ENCODE results near the gene DPH1. TPM values are rescaled to one million over a fixed set of nuclear protein-coding genes. Genes with fewer than 3 reads are reported as not detected.

Gene DPH1
- total RNA-seq, 2 experiments from 2014 or later = 28.4 to 28.8 TPM

DNA sequence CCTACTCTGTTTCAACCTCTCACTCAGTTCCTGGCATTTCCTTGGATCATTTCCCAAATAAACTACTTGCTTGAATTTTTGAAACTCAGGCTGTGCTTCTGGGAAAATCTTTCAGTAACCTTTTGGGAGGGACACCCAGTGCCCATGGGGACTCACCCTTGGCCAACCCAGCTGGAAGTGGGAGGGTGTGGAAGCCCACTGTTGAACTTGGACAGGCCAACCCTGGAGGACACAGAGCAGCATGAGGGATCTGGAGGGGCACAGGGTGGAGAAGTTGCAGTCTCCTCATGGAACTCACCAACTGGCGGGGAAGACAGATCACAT, 16.0 kb upstream of the DPH1 start:
- DNase-seq = no peak
- Mint-ChIP-seq H3K36me3 (ENCODE audit: low read depth) (no peaks in the 10 kb centered on the region), H3K27ac (no peak overlapping the region), H3K9me3 (peaks cover 8% of the 10 kb centered on the region), H3K27me3 (peaks cover 7% of the 10 kb centered on the region), H3K4me1 (no peaks in the 10 kb centered on the region), H3K4me3 (no peak overlapping the region)
- ChIA-PET CTCF (no interaction called here), POLR2A (no interaction called here)

DNA sequence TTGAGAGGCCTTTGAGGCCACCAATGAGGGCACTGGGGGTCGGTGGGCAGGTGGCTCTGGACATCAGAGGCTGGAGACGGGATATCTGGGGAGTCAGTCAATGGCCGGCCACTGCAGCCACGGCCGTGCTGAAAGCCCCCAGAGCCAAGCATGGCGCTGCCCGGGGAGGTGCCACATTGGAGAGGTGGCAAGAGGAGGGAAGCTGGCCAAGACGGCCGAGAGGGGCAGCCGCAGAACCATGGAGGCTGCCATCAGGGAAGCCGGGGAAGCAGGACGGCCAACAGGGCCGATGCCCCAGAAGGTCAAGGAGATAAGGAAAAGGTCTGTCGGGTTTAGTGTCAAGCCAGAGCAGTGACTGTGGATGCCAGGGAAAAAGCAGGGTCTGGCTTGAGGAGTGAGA, 14.6 kb upstream of the DPH1 start:
- no peak overlapping the region for H3K27ac Mint-ChIP-seq
- no peak overlapping the region for H3K4me3 Mint-ChIP-seq
- H3K36me3 Mint-ChIP-seq (ENCODE audit: low read depth) = no peaks in the 10 kb centered on the region
- POLR2A ChIA-PET = no interaction called here
- no peaks in the 10 kb centered on the region for H3K4me1 Mint-ChIP-seq
- no peak for DNase-seq
- peaks cover 19% of the 10 kb centered on the region for H3K27me3 Mint-ChIP-seq
- peaks cover 8% of the 10 kb centered on the region for H3K9me3 Mint-ChIP-seq
- CTCF ChIA-PET = no interaction called here

DNA sequence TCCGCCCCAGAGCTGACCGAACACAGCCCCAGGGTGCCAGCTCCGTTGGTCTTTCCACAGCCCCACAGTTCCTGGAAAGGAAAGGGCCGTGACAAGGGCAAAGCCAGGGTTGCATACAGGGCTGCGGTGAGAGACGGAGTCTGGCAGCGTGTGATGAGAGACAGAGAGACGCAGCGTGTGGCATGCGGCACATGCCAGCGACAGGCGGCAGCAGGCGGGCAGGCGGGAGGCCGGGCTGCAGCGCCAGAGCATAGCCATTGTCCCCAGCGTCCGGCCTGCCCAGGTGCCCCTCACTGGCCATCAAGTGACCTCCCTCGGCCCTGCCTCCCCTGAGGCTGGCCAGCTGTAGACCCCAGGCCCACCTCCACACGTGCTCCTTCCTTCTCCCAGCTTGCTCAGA, 13.5 kb upstream of the DPH1 start:
- POLR2A ChIA-PET = no interaction called here
- no peak overlapping the region for H3K27ac Mint-ChIP-seq
- DNase-seq = no peak
- peaks cover 26% of the 10 kb centered on the region for H3K27me3 Mint-ChIP-seq
- CTCF ChIA-PET = no interaction called here
- peaks cover 8% of the 10 kb centered on the region for H3K9me3 Mint-ChIP-seq
- no peaks in the 10 kb centered on the region for H3K4me1 Mint-ChIP-seq
- no peak overlapping the region for H3K4me3 Mint-ChIP-seq
- no peaks in the 10 kb centered on the region for H3K36me3 Mint-ChIP-seq (ENCODE audit: low read depth)

DNA sequence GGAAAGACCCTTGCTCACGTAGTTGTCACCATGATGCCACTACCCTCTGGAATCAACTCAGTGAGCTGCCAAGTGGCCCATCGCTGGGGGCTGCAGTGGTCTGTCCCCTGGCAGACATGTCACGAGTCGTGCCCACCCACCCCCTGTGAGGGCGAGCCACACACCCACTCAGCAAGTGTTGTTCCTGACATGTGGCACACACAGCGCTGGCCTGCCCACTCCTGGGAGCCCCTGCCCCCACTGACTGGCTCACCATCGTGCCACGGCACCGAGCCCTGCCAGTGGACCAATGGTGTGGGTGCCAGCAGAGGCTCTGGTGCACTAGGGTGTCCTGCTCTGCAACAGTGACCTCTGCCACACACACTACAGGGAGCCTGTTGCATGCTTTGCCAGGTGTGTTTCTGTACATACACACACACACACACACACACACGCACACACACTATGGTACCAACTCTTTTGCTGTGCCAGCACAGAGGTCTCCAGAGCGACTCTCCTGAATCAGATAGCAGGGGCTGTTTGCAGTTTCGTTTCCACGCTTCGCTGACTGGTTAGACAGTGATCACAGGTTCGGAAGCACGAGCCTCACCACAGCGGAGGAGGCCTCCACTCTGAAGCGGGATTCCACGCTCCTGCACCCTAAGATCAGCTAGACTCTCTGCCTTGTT, 12.5 kb upstream of the DPH1 start:
- DNase-seq = no peak
- H3K27ac Mint-ChIP-seq = no peak overlapping the region
- H3K9me3 Mint-ChIP-seq = peaks cover 8% of the 10 kb centered on the region
- H3K4me3 Mint-ChIP-seq = no peak overlapping the region
- CTCF ChIA-PET = no interaction called here
- POLR2A ChIA-PET = no interaction called here
- peaks cover under 1% of the 10 kb centered on the region for H3K4me1 Mint-ChIP-seq
- H3K36me3 Mint-ChIP-seq (ENCODE audit: low read depth) = no peaks in the 10 kb centered on the region
- peaks cover 29% of the 10 kb centered on the region for H3K27me3 Mint-ChIP-seq

DNA sequence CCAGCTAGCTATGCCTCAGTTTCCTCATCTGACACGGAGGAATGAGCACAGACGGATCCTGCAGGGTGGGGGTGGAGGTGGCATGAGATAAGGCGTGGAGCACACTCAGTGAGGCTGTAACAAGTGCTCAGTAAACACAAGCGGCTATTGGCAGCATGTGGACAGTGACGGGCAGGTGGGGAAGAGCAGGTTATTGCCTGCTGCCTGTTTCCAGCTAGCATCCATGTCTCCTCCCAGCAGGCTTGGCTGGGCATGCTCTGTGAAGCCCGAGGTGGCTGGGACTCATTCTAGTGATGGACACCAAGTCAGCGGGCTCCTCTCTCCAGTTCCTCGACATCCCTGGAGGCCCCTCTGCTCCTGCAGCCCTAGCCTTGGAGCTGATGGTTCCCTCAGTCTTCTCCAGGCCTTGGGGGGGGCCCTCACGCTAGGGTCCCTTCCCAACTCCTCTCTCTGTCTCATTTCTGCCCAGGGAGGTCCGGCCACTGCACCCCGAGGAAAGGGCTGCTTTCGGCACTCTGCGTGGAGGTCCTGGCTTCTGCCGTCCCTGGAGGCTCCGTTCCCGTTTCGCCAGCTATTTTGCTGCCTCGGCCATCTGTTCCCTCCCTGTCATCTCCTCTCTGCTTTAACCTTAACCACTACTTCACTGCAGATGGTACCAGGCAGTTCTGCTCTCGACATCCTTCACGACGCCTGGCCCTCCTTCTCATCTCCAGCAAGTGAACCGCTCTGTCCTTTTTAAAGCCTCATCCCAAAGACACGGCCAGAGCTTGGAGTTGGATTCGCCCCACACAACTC, 11.0 kb upstream of the DPH1 start:
- Mint-ChIP-seq H3K27me3 (peaks cover 37% of the 10 kb centered on the region), H3K9me3 (peaks cover 5% of the 10 kb centered on the region), H3K36me3 (ENCODE audit: low read depth) (no peaks in the 10 kb centered on the region), H3K4me1 (peaks cover 6% of the 10 kb centered on the region), H3K27ac (no peak overlapping the region), H3K4me3 (no peak overlapping the region)
- ChIA-PET POLR2A (no interaction called here), CTCF (interaction anchor here (1.1 kb wide), 1 partner anchor 226 kb away, joined by 3 read pairs; no protein-coding TSS in a partner anchor)
- DNase-seq = no peak

DNA sequence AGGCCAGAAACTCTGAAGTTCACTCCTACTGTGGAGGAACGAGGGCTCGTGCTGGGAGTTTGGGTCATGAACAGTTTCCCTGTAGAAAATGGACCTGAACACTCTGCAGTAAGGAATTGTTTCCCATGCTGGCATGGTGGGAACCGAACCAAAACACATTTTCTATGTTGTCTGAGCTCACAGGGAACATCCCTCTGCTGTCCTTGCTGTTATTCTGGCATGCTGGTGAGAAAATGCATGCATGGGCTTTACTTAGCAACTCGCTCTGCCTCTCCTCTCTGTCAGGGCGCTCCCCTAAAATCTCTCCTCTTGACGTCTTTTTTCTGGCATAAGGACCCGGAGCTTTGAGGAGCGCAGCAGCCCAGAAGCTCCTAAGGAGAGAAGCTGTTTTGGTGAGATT, 10.2 kb upstream of the DPH1 start:
- Mint-ChIP-seq H3K9me3 (no peaks in the 10 kb centered on the region), H3K27ac (no peak overlapping the region), H3K4me1 (peaks cover 8% of the 10 kb centered on the region), H3K27me3 (peaks cover 38% of the 10 kb centered on the region), H3K36me3 (ENCODE audit: low read depth) (no peaks in the 10 kb centered on the region), H3K4me3 (no peak overlapping the region)
- ChIA-PET POLR2A (no interaction called here), CTCF (no interaction called here)
- no peak for DNase-seq

DNA sequence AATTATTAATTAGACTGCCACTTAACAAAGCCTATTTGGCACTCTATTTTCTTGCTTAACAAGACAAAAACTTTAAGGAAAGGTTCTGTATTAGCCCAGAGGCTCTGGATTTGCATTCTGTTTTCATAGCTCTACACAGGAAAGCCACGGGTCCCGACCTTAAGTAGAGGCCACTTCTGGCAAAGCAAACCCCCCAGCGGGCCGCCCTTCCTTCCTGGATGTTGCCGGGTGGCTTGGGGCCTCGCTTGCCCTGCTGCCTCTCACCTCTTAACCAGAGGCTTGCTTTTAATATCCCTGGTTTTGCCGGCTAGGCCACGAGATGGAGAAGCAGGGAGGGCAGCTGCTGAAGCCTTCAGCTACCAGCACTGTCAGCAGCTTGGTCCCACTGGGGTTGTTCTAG, 9.2 kb upstream of the DPH1 start:
- Mint-ChIP-seq H3K36me3 (ENCODE audit: low read depth) (no peaks in the 10 kb centered on the region), H3K27ac (no peak overlapping the region), H3K4me1 (peaks cover 11% of the 10 kb centered on the region), H3K9me3 (no peaks in the 10 kb centered on the region), H3K27me3 (peaks cover 39% of the 10 kb centered on the region), H3K4me3 (no peak overlapping the region)
- POLR2A ChIA-PET = no interaction called here
- CTCF ChIA-PET = no interaction called here
- no peak for DNase-seq

DNA sequence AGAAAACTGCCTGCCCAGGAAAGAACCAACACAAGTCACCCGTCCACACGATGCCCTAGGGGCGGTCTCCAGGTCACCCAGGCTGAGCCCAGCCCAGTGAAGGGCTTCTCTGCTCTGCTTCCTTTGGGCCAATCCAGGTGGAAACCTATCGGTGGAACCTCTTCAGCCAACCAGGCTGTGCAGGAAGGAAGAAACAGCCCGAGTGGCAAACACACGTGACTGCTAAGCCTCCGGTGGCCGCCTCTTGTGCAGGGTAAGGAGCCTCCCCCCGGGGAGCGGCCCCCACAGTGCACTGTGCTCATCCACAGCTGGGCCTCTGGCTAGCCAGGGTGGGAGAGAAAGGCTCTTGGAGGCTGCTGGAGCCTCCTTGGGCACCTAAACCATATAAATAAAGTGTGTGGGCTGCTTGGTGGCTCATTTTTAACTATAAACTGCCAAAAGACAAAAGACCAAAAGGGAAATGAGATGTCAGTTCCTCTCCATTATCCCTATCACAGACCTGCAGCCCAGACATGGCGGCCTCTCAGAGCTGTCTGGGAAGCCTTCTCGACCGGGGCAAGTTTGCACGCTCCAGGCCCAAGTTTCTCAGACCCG, 7.2 kb upstream of the DPH1 start:
- H3K27me3 Mint-ChIP-seq = peaks cover 56% of the 10 kb centered on the region
- CTCF ChIA-PET = no interaction called here
- peaks cover 17% of the 10 kb centered on the region for H3K4me1 Mint-ChIP-seq
- H3K4me3 Mint-ChIP-seq = no peak overlapping the region
- H3K9me3 Mint-ChIP-seq = no peaks in the 10 kb centered on the region
- POLR2A ChIA-PET = no interaction called here
- H3K36me3 Mint-ChIP-seq (ENCODE audit: low read depth) = no peaks in the 10 kb centered on the region
- H3K27ac Mint-ChIP-seq = no peak overlapping the region
- no peak for DNase-seq

DNA sequence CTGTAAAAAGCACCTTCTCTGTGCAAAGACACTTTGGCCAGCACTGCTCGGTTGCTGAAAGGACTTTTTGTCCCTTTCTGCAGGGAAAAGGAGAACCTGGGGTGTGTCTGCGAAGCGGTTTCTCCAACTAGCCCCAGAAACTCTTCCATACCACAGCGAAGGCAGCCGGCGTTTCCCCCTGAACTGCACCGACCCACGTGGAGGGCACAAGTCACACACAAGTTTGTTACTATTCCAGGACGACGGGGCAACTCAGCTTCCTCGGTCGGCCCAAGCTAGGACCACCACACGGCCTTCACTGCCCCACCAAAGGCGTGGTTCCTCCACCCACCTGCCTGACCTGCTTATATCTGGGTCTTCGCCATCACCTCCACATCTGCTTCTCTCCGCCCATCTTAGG, 6.7 kb upstream of the DPH1 start:
- Mint-ChIP-seq H3K4me1 (peaks cover 17% of the 10 kb centered on the region), H3K27me3 (peaks cover 60% of the 10 kb centered on the region), H3K36me3 (ENCODE audit: low read depth) (no peaks in the 10 kb centered on the region), H3K27ac (no peak overlapping the region), H3K4me3 (no peak overlapping the region), H3K9me3 (no peaks in the 10 kb centered on the region)
- ChIA-PET CTCF (interaction anchor here (1.2 kb wide), 1 partner anchor 307 kb away, joined by 3 read pairs; no protein-coding TSS in a partner anchor), POLR2A (no interaction called here)
- DNase-seq = no peak

DNA sequence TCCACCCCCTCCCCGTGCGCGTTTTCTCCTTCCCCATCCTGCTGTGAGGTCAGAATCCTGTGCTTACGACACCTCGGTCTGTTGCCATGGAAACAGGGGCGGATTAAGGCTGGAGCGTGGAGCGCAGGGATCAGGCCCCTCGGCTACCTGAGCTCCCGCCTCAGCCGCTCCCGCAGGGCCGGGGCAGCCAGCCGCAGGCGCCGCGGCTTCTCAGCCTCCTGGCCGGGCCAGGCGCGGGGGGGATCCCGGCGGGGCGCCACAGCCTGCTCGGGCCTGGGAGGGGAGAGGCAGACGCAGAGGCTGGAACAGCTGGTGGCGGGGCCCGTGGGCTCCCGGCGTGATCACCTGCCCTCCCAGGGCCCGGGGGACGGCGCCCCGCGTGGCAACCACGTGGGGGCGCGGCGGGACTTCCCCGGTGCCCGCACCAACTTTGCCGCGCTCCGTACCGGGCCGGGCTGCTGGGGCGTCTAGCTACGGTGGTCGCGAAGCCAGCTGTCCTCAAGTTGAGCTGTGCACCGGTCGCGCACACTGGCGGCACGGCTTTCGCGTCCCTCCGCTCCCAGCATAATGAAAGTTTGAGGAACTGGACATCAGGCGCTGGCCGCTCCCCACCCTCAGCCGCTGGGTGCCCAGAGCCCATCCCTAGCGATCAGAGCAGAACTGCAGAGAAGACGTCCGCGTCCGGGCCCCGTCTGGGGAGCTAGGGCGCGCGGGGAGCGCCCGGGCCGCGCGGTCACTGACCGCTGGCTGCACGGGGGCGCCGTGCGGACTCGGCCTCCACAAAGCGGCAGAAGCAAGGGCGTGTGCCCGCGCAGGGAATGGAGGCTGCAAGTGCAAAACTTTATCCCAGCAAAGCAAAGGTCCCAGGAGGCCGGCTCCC, 6.0 kb upstream of the DPH1 start:
- no peaks in the 10 kb centered on the region for H3K36me3 Mint-ChIP-seq (ENCODE audit: low read depth)
- peak overlapping the region; percentile 41 for H3K4me3 Mint-ChIP-seq
- H3K27ac Mint-ChIP-seq = no peak overlapping the region
- peaks cover 17% of the 10 kb centered on the region for H3K4me1 Mint-ChIP-seq
- CTCF ChIA-PET = interaction anchor here (1.2 to 1.9 kb wide), 2 partner anchors 31 to 307 kb away, joined by 3 to 7 read pairs; partner anchors contain the start of gene HIC1
- H3K27me3 Mint-ChIP-seq = peaks cover 65% of the 10 kb centered on the region
- no peaks in the 10 kb centered on the region for H3K9me3 Mint-ChIP-seq
- POLR2A ChIA-PET = interaction anchor here (1.2 to 1.5 kb wide), 4 partner anchors 13 to 307 kb away, joined by 3 to 4 read pairs (median 4); no protein-coding TSS in a partner anchor
- peak; percentile 29 for DNase-seq

DNA sequence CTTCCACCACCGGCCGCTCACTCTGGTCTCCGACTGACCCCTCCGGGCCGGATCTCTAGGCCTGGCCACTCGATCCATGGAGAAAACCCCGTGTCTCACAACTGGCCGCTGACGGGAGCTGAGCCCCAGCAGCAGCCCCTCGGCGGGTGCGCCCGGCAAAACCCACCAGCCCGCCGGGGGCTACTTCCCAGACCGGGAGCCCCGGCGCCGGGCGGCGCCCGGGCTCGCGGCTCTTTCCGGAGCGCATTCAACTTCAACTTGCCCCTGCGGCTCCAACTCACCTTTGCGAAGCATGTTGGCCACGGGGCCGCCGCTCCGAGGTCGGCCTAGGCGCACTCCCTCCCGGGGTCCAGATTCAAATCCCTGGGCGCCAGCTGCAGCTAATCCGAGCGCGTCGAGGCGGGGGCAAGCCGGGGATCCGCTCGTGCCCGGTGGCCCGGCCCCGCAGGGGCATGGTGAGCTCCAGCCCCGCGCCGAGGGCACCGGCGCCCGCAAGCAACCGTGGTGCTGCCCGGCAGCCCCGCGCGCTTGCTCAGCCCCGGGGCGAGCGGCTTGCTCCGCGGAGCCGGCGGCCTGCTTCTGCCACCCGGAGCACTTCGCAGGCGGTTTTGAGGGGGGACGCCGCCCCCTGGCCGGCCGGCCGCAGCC, 5.3 kb upstream of the DPH1 start:
- Mint-ChIP-seq H3K9me3 (no peaks in the 10 kb centered on the region), H3K27me3 (peaks cover 60% of the 10 kb centered on the region), H3K36me3 (ENCODE audit: low read depth) (no peaks in the 10 kb centered on the region), H3K4me3 (no peak overlapping the region), H3K4me1 (peaks cover 17% of the 10 kb centered on the region), H3K27ac (no peak overlapping the region)
- ChIA-PET CTCF (interaction anchor here (0.6 to 2.5 kb wide), 8 partner anchors 26 to 355 kb away, joined by 3 to 19 read pairs (median 3); partner anchors contain the start of gene HIC1), POLR2A (interaction anchor here (0.8 to 1.5 kb wide), 8 partner anchors 14 to 375 kb away, joined by 3 to 4 read pairs (median 4); partner anchors contain the start of gene RILP)
- DNase-seq = no peak

DNA sequence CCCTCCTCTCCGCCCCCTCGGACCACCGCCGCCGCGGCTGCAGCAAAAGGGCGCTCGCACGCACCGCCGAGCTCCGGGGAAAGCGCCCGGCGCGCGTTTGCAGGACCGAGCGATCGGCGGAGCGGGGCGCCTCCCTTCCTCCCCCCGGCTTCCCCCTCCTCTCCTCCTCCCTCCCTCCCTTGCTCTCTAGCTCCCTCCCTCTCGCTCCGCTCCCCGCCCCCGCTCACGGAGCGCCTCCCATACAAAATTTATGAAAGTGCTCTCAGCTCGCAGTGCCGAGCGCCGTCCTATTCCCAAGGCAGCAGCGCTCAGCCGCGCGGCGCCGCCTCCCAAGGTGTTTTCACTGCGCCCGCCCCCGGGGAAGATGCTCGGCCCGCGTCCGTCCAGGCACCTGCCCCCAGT, 4.7 kb upstream of the DPH1 start, which contains the start of gene RTN4RL1:
Gene RTN4RL1 (minus strand): TSS at position 115 of the 402 bp plus-strand sequence. CDS start 469 bp downstream, outside the sequence.
- Mint-ChIP-seq H3K27me3 (peaks cover 55% of the 10 kb centered on the region), H3K36me3 (ENCODE audit: low read depth) (no peaks in the 10 kb centered on the region), H3K4me1 (peaks cover 18% of the 10 kb centered on the region), H3K9me3 (no peaks in the 10 kb centered on the region), H3K27ac (no peak within 1 kb of the TSS), H3K4me3 (peak within 1 kb of the TSS; percentile 61)
- DNase-seq = peak; percentile 80
- ChIA-PET POLR2A (interaction anchor here (0.8 to 1.5 kb wide), 8 partner anchors 13 to 376 kb away, joined by 3 to 4 read pairs (median 4); partner anchors contain the start of gene RILP), CTCF (interaction anchor here (0.6 to 2.5 kb wide), 7 partner anchors 25 to 356 kb away, joined by 3 to 19 read pairs (median 3); partner anchors contain the start of gene HIC1)

Measured in activated CD4-positive, alpha-beta memory T cell treated with anti-CD3 and anti-CD28 coated beads, Interleukin-2, amount 10 ng/mL, durations not matched to agents 7 days and 5 days (primary cell).